Activated T-cell treated with anti-CD3 and anti-CD28 coated beads for 4 hours (primary cell): ENCODE data around the gene GALNT13.
"Not testable (repeated sequence)": the region's sequence is repeated elsewhere in the genome, so short reads cannot be mapped to it uniquely, and the experiment has no call there.

ENCODE experiments used
- DNase-seq: peaks from one replicate; pipeline ENCODE4 v3.0.0-alpha.2; 2020

The GALNT13 gene

DNA sequence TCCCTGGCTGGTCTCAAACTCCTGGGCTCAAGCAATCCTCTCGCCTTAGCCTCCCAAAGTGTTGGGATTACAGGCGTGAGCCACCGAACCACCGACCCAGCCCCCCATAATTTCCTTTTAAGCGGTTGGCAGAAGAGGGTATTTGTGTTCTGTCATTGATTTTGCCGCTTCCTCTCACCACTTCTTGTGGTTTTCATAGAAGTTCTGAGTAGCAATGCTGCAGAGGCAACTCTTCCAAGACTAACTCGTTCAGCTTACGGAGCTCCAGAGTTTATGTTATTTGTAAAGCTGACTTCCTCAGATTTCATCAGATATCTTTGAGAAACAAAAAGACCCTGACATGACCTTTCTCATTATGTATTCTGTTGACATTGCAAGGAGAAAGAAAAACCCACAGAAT is 565.4 kb downstream of the GALNT13 start:
- DNase-seq: no peak

GRCh38 chr2:154439156-154439555 is 567.4 kb downstream of the GALNT13 start:
- DNase-seq: no peak

- DNase-seq: no peak
Measured at GRCh38 chr2:154443919-154444318, 572.2 kb downstream of the GALNT13 start.

DNA sequence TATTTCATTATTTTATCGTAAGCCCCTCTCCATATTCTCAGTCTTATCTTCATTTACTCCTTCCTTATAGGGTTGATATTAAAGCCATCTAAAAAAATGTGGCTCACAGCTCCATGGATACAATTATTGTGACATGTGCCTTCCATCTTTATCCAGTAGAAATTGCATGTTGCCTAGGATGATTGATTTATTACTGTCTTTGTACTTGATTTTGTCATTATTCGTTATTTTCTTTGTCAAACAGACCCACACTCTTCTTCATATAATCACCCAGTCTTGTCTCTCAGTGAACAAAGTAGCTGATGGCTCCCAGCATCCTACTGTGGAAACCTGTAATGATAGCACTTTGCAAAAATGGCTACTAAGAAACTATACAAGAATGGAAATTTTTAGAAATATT is 574.6 kb downstream of the GALNT13 start:
- no peak for DNase-seq

DNA sequence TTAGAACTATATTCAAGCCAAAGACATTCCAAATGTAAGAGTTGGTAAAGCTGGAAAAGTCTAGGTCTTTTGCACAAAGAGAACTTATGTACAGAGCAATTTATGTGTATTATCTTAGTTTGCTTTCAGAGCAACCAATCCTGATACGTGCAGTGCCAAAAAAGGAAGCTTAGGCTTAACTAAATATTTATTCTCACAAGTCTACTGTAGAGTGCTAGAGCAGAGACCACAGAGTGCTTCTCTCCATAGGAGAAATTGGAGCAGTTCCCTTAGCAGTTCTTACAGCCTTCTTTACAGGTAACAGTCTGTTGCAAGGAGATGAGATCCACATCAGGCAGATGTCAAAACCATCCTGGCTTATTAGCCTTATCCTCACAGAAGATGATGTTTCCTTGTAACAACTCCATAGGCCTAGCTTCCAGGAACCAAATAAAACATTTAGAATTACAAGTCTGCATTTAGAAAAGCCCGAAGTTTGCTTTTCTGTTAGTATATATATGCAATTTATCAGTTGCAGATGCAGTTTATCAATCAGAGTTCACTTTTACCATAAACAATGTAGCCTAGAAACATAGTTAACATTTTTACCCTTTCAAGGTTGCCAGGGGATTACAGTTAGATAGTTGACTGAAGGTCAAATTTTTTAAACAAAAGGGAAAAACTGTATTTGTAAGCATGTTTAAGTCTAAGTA is 576.2 kb downstream of the GALNT13 start:
- no peak for DNase-seq

- DNase-seq: no peak
Measured at GRCh38 chr2:154449951-154450658, 578.4 kb downstream of the GALNT13 start.

- DNase-seq: no peak
Measured at GRCh38 chr2:154452471-154452870, 580.7 kb downstream of the GALNT13 start.

DNA sequence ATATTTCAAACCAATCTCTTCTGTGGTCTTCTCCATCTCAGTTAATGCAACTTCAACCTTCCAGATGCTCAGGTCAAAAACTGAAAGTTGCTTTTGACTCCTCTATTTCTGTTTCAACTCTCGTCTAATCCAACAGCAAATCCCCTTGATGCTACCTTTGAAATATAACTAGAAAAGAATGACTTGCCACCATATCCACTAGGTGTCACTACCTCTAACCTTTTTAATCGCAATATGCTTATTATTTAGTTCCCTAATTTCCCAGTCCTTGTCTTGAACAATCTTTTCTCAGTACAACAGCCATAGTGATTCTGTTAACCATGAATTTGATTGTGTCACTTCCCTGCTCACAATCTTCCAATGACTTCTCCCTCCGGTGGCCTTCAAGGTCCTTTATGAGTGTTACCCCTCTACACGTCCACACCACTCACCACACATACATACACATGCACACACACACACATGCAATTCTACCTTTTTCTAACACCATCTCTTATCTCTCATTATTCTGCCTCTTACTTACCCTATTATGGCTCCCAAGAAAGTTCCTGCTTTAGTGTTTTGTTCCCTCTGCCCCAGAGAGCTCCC is 581.3 kb downstream of the GALNT13 start:
- no peak for DNase-seq

DNA sequence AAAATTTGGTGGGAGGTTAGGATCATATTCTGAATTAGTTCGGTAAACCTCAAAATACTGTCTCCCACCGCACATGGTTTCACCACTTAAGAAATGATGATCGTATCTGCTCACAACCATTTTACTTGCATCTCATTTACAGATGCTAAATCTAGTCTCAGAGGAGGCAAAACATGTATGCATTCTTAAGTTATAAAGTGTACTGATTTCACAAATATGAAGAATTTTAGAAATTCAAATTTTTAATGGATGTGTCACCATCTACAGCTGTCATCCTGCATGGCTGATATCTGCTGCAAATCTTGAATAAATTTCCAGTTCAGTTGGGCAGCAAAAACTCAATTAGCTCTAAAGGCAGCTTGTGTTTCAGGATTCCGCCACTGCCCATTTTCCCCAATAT is 583.4 kb downstream of the GALNT13 start:
- no peak for DNase-seq

GRCh38 chr2:154455866-154456265 is 584.1 kb downstream of the GALNT13 start:
- no peak for DNase-seq

- DNase-seq: no peak
Measured at GRCh38 chr2:154457286-154457685, 585.6 kb downstream of the GALNT13 start.

GRCh38 chr2:154459286-154459685 is 587.6 kb downstream of the GALNT13 start:
- DNase-seq: no peak

DNA sequence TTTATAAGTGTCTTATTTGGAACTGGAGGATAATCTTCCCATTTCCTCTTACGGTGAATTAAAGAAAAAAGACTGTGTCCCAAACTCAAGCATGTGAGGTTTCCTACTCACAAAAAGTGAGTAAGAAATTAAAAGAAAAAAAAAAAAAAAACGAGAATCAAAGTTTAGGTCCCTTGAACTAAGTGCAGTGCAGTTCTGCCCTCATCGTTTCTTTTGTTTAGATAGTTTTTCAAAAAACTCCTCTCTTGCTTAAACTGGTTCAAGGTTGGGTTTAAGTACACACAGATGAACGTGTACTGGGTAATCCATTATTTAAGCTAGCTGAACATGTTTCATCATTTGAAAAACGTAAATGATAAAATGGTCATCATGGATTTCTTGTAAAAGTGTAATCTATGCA is 590.9 kb downstream of the GALNT13 start:
- DNase-seq: no peak

- no peak for DNase-seq
Measured at GRCh38 chr2:154466226-154466625, 594.5 kb downstream of the GALNT13 start.

- no peak for DNase-seq
Measured at GRCh38 chr2:154470376-154470775, 598.7 kb downstream of the GALNT13 start.

DNA sequence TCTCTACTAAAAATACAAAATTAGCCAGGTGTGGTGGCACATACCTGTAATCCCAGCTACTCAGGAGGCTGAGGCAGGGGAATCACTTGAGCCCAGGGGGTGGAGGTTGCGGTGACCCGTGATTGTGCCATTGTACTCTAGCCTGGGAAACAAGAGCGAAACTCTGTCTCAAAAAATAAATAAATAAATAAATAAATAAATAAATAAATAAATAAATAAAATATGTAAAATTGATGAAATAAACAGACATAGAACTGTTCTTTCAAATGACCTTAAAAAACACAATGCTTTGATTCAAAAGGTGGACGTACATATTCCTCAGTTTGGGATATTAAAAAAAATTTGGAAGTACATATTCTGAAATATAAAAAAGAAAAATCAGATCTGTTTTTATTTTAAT is 599.8 kb downstream of the GALNT13 start:
- DNase-seq: not testable (repeated sequence)

GRCh38 chr2:154477319-154477718 is 605.6 kb downstream of the GALNT13 start:
- no peak for DNase-seq

GRCh38 chr2:154480521-154480920 is 608.8 kb downstream of the GALNT13 start:
- no peak for DNase-seq

DNA sequence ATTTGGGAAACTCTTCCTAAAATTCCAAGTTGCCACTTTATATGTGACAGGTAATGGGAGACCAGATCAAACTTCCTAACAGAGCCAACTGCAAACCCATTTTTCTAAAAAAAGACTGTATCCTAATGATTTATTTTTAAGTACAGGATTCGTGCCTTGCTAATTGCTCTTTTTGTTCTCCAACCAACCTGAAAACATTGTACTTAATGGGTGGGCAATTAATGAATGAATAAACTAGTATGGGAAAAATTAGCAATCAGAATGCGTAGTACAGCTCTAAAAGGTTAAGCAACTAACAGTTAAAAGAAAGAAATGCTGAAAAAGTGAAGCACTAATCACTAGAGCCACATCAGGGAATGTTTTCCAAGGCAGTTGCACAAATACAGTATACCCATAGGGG is 609.6 kb downstream of the GALNT13 start:
- DNase-seq: no peak

DNA sequence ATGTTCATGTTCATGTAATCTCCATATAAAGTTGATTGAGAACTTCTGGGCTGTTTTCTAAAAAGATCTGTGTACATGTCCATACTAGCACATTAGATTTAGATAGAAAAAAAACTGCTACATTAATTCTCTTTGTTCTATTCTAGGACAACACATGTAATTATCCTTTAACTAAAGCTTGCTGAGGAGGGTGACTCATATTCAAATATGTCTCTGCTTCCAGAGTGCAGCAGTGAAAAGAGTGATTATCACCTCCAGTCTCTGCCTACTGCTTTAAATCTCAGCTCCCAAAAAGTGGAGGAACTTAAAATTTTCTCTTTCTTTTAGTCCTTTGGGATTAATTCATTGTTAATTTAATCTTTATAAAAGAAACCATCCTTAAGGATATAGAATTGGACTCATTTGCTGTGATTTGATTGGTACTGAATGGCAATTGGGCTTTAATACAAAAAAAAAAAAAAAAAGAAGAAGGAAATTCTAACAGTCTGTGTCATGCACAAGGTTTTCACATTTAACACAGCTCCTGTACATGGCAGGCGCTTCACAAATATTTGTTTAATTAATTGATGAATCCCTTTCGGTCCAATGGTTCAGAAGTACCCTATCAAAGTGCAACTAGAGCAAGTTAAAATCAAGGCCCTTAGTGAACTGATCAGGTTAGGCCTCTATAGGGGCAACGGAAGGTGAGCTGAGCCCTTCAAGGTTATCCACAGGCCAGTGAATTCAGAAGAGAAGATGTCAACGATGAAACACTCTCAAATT is 612.8 kb downstream of the GALNT13 start:
- DNase-seq: no peak

- no peak for DNase-seq
Measured at GRCh38 chr2:154488801-154489200, 617.1 kb downstream of the GALNT13 start.

DNA sequence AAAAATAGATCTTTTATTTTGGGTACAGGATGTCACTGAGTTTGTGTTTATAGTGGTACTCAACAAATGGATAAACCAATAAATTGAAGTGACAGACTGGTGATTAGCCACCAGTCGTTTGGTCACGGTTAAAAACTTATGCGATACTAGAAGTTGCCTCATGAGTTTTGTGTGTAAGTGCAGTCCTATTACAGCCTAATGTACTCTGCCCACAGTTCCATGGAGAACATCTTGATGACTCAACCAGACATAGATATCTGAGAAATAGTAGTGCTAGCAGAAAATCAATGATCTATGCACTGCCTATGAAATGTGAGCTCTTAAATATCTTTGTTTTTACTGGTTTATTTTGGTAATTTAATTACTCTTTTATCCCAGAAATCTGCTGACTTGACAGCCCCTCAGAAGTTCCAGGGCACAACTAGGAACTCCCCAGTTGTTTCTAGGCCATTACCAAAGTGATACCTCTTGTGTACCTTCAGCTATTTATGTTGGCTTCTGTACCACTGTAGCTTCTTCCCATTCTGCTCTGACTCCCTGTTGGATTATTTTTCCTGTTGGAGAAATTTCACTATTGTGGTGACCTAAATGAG is 617.6 kb downstream of the GALNT13 start:
- no peak for DNase-seq

- no peak for DNase-seq
Measured at GRCh38 chr2:154490530-154490929, 618.8 kb downstream of the GALNT13 start.
